Activated CD4-positive, alpha-beta T cell treated with anti-CD3 and anti-CD28 coated beads, Interleukin-2, amount 50 U/mL, for 24 hours (primary cell): ENCODE data around the gene KRTAP25-1.

Experiments used
- DNase-seq, 2 donors: peaks; one replicate each; pipeline ENCODE4 v3.0.0-alpha.2; 2020; ENCODE audit warnings: low read depth in 1 of 2, low spot score in 1 of 2

The KRTAP25-1 gene

GRCh38 chr21:30289215-30289614, at the start of gene KRTAP25-1:
TSS of gene KRTAP25-1 (minus strand) at chr21:30289514. CDS start at chr21:30289490, 24 bp downstream.
- no peak for DNase-seq

GRCh38 chr21:30338717-30339116, 49.4 kb upstream of the KRTAP25-1 start:
- DNase-seq, result no peak

GRCh38 chr21:30337772-30338171, 48.5 kb upstream of the KRTAP25-1 start:
- no peak for DNase-seq

GRCh38 chr21:30337276-30337744, 48.0 kb upstream of the KRTAP25-1 start, which contains the start of gene KRTAP27-1:
TSS of gene KRTAP27-1 (minus strand) at chr21:30337694. CDS start at chr21:30337668, 26 bp downstream.
- no peak for DNase-seq

- no peak for DNase-seq
These were observed 47.3 kb upstream of the KRTAP25-1 start for GRCh38 chr21:30336596-30336995.

- no peak for DNase-seq
These were observed 44.4 kb upstream of the KRTAP25-1 start for GRCh38 chr21:30333736-30334135.

GRCh38 chr21:30332681-30333080, 43.4 kb upstream of the KRTAP25-1 start:
- no peak for DNase-seq

GRCh38 chr21:30329203-30329875, 40.0 kb upstream of the KRTAP25-1 start:
- DNase-seq, result no peak

GRCh38 chr21:30326390-30326789, 37.1 kb upstream of the KRTAP25-1 start:
- no peak for DNase-seq

GRCh38 chr21:30320215-30320614, 30.9 kb upstream of the KRTAP25-1 start, which contains the start of gene KRTAP26-1:
TSS of gene KRTAP26-1 (minus strand) at chr21:30320315. CDS start at chr21:30320035, 280 bp downstream.
- DNase-seq, result no peak

GRCh38 chr21:30315701-30316100, 26.4 kb upstream of the KRTAP25-1 start:
- no peak for DNase-seq

GRCh38 chr21:30306884-30307283, 17.6 kb upstream of the KRTAP25-1 start:
- DNase-seq, result no peak

GRCh38 chr21:30305136-30305535, 15.8 kb upstream of the KRTAP25-1 start:
- DNase-seq, result no peak

- no peak for DNase-seq
These were observed 6.5 kb downstream of the KRTAP25-1 start, which contains the start of gene KRTAP24-1 for GRCh38 chr21:30282850-30283249. TSS of gene KRTAP24-1 (minus strand) at chr21:30282950. CDS start at chr21:30282932, 18 bp downstream.

GRCh38 chr21:30271611-30272010, 17.7 kb downstream of the KRTAP25-1 start:
- no peak for DNase-seq

- no peak for DNase-seq
These were observed 18.2 kb downstream of the KRTAP25-1 start for GRCh38 chr21:30271156-30271555.

- no peak for DNase-seq
These were observed 19.3 kb downstream of the KRTAP25-1 start for GRCh38 chr21:30269803-30270530.

- DNase-seq, result no peak
These were observed 20.6 kb downstream of the KRTAP25-1 start for GRCh38 chr21:30268608-30269197.

- no peak for DNase-seq
These were observed 31.5 kb downstream of the KRTAP25-1 start for GRCh38 chr21:30257773-30258172.

- DNase-seq, result no peak
These were observed 33.2 kb downstream of the KRTAP25-1 start for GRCh38 chr21:30256100-30256499.

- DNase-seq, result no peak
These were observed 33.6 kb downstream of the KRTAP25-1 start for GRCh38 chr21:30255679-30256078.

- DNase-seq, result no peak
These were observed 37.5 kb downstream of the KRTAP25-1 start for GRCh38 chr21:30251781-30252180.
